GM19193 (cell line): ENCODE measurements around the gene USP4.
A peak's percentile ranks its signal among the peaks of the same experiment; 100 is the strongest.

Source experiments
- POLR2A ChIP-seq: IDR thresholded peaks from 4 replicates; pipeline ENCODE4 v1.6.1; 2011; ENCODE audit not compliant: insufficient read depth, insufficient read length; ENCODE audit errors: extremely low read depth

The USP4 gene

DNA sequence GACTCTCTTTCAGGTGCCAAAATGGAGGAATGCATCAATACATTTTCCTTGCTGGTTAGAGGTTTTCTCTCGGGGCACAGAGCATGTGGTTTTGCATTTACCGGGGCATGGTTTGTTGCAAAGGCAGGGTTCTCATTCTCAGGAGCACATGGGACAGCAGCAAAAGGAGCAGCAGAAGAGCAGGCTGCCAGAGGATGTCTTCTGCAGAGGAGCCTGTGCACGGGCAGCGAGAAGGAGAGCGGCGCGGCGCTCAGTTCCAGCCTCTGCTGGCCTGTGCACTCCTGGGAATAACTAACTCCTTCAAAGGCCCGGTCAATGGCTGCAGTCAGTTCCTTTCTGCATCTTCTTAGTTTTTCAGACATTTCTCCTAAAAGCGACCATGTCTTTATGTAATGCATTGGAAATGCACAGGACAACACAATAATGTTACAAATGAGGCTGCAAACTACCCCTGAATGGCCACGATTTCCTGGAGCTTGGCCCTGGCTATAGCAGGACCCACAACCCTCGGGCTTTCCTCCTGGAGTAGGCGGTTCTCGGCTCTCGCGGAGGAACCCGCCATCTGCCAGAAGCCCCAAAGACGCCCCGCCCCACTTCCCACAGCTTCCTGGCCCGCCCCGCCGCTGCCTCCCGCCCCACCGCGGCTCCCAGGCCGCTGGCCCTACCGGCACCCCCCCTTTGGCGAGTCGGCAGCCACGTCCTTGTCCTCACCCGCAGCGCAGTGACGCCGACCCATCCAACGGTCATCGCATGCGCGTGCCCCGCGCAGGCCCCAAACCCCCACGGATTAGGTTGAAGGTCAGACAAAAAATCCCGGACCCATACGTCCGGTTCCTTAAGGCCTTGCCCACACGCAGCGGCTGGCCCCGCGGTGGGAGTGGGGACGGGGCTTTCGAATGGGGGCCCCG is 63.1 kb downstream of the USP4 start, which contains the start of gene C3orf62:
Gene C3orf62, minus strand, starts transcription at position 758 of the 908 bp plus-strand sequence. Its CDS starts 360 bp downstream, at position 398.
- peak; percentile 65 for TF ChIP-seq POLR2A

DNA sequence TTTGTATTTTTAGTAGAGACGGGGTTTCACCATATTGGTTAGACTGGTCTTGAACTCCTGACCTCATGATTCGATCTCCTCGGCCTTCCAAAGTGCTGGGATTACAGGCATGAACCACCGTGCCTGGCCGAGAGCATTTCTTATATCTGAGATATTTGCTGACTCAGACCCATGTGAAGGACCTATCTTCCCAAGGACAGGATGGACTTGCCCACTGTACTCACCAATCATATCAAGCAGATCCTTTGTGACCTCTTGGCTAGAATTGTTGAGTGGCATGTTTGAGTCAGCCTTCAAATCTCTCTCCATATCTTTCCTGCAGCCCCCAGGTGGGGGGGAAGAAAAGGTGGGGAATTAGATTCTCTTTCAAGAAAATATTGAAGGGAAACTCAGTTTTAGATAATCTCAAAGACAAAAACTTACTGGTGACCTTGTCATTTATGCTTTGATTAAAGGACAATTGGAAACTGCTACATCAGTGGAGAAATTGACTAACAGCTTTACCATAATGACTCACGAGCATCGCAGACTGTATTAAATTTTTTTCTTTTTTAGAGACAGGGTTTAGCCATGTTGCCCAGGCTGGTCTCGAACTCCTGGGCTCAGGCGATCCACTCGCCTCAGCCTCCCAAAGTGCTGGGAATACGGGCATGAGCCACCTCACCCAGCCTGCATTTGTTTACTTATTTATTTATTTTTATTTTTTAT is 65.9 kb downstream of the USP4 start:
- no peak for TF ChIP-seq POLR2A

DNA sequence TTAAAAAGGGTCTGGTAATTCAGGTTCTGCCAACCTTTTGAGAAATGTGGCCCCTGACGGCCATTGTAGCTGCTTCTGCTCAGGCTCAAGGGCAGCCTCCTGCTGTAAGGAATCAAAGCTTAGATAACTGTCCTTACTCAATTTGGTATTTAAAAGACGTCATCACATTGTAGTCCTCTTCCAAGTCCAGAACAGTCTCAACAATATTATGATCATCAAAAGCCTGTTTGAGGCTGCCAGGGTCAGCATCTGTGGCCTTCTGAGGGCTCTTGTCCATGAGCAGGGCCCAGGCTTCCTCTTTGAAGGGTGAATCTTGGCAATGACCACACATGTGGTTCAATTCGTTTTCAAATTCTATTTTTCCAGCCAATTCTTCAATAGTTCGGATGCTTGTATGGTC is 68.8 kb downstream of the USP4 start:
- TF ChIP-seq POLR2A = no peak

DNA sequence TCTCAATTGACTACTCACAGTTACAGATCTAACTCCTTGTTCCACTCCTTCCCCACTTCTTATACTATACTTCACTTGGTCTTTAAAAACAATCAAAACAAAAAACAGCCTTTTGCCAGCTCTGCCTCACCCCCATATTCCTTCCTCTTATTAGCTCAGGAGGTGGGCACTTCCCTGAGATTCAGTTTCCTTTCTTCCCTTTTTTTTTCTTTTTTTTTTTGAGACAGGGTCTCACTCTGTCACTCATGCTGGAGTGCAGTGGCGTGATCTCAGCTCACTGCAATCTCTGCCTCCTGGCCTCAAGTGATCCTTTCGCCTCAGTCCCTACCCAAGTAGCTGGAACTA is 69.7 kb downstream of the USP4 start:
- no peak for TF ChIP-seq POLR2A

DNA sequence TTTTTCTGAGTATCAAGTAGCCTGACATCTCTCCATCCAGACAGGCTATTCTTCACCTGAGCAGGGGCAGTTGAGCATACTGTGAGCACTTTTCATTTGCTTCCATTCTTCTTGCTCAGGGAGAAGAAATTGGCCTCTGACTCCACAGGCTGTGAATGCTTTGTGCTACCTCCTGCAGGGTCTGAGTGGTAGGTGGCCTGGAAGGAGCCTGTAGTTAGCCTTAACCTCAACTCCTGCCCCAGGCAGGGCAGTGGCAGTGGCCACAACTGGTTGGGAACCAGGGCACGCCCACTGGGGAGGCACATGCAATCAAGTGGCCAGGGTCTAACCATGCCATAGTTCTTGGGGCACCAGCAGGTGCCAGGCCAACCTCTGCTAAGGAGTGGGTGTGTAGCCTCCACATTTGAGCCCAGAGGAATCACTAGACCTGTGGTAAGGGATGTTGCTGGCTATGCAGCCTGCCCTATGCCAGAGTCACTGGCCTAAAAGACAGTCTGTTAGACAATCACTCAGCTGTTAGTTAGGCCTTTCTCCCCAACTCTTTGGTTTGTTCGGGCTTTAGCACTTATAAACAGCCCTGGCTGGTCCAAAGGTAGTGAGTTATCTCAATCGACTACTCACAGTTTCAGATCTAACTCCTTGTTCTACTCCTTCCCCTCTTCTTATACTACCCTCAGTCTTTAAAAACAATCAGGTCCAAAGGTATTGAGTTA is 70.3 kb downstream of the USP4 start:
- no peak for TF ChIP-seq POLR2A

DNA sequence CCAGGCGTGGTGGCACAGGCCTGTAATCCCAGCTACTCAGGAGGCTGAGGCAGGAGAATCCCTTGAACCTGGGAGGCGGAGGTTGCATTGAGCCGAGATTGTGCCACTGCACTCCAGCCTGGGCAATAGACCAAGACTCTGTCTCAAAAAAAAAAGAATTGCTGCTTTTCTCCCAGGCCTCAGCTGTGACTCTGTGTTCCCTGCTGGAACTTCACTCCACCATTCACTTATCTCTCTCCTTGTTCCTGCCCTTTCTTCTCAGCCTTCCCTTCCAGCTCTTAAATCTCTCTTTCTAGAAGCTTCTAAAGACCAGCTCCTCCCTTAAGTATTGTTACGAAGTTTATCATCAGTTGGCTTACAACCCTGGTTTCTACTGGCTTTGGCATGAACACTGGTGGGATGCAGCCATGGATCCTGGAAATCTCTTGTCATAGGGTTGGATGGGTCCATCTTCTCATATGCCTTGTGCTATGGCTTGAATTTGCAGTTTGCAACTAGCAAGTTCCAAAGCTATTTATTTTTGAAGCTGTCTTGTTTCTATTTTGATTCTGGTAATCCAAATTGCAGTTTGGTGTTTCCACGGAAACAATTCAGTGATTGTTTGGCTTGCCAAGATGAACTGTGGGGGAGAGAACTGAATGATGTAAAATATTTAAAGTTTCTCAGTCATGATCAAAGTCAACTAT is 73.3 kb downstream of the USP4 start:
- no peak for TF ChIP-seq POLR2A

DNA sequence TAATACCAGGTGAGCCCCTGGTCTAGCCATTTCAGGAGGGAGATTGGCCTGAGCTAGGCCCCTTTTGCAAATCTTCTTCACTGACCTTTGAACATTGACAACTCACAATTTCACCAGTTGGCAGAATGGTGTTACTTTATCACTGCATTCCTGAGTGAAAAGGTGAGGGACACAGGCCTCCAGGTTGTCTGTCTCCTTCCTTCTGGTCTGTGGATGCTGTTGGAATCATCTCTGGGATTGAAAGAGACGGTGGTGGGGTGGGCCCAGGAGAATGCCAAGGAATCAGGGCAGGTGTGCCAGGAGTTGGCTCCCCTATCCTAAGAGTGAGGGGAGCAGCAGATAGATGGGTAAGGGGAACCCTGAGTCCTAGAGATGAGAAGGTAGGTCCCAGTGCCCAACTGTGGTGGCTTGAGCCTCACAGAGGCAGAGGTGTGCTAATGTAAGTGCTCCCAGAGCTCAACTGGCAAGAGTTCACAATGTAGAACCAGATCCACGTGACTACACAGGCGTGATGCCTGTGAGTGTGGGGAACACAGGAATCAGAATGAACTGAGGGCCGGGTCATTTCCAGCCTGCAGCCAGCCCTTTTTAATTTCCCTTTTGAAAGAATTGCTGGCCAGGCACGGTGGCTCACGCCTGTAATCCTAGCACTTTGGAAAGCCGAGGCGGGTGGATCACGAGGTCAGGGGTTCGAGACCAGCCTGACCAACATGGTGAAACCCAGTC is 74.0 kb downstream of the USP4 start:
- TF ChIP-seq POLR2A = no peak

DNA sequence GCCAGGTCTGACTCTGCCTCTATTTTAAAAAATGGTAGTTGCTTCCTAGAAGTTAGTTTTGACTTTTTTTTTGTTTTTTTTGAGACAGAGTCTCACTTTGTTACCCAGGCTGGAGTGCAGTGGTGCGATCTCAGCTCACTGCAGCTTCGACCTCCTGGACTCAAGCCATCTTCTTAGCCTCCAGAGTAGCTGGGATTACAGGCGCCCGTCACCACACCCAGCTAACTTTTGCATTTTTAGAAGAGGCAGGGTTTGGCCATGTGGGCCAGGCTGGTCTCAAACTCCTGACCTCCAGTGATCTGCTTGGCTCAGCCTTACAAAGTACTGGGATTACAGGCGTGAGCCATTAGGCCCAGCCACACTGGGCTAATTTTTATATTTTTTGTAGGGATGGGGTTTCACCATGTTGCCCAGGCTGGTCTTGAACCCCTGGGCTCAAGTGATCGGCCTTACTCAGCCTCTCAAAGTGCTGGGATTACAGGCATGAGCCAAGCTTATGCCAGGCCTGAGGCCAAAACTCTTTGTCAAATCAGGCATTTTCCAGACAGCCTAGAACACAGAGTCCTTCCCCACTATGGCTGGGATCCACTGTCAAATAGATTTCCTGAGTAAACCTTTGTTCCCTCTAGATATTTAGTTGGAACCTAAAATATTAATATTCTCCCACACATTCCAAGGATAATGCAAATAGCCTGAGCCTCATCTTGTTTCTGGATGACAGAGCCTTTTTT is 76.5 kb downstream of the USP4 start:
- no peak for TF ChIP-seq POLR2A

DNA sequence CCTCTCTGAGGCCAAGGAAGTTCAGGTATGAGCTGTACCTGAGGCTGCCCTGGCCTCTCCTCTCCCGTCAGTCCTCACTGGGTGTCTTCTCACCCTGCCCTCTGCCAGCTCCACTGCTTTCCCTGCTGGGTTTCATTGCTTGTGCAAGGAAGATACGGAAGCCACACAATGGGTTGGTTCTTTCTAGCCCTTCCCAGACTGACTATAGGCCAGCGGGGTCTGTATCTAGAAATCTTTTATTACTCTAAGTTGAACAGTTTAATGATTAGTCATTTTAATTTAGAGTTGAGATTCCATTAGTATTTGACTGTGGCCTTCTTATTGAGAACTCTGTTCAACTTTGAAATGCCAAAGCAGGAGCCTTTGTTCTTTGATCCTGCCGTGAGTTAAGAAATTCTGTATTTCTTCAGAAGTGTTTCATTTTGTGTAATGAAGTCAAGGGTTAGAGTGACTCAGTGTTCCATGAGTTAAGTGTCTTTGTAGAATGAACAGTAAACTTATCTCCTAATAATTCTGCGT is 79.0 kb downstream of the USP4 start:
- no peak for TF ChIP-seq POLR2A

DNA sequence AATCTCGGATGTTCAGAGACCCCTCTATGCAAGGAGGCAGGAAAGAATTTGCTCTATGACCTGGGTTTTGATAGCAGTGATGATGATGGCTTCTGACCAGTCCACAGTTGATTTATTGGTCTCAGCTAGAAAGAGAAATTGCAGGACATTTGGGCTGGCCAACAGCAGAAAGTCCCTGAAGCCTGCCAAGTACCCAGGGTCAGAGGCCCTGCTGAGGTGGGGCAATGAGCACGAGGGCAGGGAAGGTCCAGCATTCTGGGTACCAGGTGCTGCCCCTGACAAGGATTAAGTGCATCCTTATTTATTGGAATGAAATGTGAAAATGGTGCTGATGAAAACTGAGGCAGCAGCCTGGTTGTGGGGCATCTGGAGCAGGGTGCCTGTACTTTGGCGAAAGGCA is 82.7 kb downstream of the USP4 start:
- TF ChIP-seq POLR2A = no peak

DNA sequence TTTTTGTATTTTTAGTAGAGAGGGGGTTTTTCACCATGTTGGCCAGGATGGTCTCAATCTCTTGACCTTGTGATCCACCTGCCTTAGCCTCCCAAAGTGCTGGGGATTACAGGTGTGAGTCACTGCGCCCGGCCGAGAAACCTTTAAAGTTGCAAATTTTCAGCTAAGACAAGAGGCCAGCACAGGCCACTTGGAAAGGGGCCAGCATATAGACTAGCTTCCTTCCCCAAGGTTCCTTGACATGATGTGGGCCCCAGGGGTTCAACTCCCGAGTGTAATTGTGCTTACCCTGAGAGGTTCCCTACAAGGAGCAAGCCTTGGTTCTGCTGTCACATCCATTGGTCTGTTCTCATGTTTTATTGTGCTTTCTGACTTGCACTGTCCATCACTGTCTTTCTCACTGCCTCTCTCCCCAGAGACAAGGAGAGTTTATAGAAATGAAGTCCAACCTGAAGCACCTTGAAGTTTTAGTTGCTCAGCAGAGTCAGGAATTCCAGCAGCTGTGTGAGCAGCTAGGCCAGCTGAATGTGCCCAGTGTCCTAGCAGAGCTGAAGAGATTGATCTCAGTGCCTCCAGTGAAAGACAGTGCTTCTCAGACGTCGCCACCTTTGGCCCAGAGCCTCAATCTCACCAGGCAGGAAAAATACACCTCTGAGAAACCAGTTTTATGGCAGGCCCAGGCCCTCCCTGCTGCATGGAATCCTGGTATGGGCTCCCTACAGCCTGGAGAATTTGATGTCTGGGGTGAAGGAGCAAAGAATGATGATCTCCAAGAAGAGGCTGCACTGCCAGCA is 83.9 kb downstream of the USP4 start:
- no peak for TF ChIP-seq POLR2A

DNA sequence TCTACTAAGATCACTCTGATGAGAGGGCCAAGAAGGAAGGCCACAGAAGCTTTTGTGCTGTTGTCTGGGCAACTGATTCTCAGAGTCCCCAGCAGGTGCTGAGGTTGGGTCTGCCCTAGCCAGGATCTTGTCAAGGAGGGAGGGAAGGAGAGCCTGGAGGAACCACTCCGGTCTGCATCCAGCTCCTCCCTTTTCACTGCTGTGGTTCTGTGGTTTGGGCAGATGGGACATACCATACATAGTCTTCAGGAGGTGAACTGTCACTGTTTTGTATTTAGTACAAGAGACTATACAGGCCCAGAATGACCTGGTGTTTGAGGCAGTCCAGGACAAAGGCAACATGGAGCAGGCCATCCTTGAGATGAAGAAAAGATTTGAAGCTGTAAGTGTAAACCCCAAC is 84.7 kb downstream of the USP4 start:
- no peak for TF ChIP-seq POLR2A

DNA sequence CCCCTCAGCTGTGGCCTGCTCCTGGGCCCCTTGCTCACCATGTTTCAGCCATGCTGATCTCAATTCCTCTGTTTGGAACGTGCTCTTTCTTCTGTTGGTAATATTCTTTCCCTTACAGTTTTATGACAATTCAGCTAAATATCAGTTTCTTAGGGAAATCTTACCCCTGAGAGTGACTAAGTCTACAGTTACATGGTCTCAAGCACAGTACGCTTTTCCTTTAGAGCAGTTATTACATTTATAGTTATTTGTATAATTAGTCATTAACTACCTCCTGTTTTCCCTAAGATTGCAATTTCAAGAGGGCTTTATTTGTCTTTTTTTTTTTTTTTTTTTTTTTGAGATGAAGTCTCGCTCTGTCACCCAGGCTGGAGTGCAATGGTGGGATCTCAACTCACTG is 86.3 kb downstream of the USP4 start:
- TF ChIP-seq POLR2A = no peak
